NCI-H524 (cell line): Measurements from ENCODE around the gene MAOA.

Source experiments
- DNase-seq, 2 experiments: peaks; one replicate each; lab custom pipeline; 2025; lab: John Stamatoyannopoulos, UW

MAOA gene

DNA sequence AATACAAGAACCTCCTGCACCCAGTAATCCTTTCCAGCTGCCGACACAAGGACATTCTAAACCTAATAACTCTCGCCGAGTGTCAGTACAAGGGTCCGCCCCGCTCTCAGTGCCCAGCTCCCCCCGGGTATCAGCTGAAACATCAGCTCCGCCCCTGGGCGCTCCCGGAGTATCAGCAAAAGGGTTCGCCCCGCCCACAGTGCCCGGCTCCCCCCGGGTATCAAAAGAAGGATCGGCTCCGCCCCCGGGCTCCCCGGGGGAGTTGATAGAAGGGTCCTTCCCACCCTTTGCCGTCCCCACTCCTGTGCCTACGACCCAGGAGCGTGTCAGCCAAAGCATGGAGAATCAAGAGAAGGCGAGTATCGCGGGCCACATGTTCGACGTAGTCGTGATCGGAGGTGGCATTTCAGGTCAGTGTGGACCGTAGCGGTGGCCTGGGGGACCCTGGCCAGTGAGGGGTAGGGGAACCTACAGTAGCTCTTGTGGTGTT, at the start of gene MAOA:
Gene MAOA, plus strand, starts transcription at position 295 of the 490 bp plus-strand sequence. Its CDS starts 43 bp downstream, at position 338.
- peak; percentile 38 to 74 for DNase-seq

DNA sequence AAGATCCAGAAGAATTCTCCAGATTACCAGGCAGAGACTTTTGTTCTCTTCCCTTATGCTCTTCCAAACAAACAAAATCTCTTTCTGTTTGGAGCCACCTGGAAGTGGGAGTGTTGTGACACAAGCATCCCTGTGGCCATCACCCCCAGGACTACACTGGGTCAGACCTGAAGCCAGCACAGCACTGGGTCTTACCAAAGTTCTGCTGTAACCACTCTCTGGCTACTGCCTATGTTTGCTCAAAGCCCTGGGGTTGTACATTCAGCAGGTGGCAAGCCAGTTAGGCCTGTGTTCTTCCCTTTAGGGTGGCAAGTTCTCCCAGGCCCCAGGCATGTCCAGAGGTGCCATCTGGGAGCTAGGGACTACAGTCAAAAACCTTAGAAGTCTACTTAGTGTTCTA, 43.7 kb upstream of the MAOA start:
- no peak for DNase-seq

DNA sequence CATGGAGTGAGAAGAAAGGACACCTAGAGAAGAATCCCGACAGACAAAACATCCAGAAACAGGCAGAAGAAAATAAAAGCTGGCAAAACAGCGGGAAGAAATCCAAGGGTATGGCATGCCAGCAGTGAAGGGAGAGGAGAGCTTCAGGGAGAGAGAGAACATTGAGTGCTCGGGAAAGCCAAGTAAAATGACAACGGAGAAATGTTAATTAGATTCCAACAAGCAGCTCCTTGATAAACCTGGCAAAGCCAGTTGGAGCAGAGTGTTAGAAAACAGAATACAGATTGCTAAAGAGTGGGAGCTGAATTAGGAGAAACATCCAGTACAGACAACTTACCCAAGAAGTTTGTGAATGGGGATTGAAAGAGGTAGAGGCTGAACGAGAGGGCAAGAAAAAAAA, 40.4 kb upstream of the MAOA start:
- DNase-seq: no peak

DNA sequence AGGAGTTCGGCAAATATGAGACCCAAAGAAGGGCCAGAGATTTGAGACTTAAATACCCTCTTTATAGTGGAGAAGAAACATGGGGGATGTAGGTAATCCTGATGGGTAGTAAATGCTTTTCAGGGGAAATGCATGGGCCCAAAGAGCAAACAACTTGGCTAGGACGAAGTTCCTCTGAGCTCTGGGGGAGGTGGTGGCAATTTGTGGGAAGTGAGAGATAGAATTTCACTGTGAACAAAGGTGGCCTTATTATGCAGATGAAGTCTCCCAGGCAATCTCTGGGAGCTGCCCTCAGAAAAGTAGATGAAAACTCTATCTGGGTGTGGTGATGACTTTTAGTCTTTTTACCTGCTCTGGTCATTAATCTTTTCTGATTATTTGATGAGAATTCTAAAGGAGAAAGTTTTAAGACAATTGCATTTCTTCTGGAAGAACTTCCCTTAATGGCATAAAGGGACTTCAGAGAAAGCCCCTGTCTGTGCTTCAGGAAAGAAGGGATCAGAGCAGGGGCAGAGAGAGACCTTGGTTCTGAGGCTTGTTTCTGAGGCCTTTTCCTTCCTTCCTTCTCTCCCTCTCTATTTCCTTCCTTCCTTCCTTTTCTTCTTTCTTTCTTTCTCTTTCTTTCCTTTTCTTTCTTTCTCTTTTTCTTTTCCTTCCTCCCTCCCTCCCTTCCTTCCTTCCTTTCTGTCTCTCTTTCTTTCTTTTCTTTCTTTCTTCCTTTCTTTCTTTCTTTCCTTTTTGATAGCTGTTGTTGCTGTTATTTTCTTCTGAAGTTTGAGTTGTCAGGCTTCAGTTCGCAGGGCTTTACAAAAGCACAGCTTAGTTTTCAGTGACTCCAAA, 37.5 kb upstream of the MAOA start:
- no peak for DNase-seq

DNA sequence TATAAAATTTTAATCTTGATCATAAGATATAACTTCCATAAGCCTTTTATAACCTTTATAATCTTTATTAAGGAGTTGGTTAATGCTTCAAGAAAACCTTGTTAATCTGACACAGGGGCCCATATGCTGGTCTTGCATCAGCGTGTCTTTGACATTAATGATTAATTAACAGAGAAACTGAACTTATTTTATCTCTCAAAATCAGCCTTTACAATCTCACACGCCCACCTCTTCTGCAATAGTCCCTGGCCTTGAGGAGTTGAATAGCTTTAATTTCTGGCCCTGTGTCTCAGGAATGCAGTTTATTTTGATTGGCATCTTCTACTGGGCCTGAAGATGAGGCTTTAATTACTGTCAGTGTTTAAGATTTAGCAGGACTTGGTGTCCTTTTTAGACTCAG, 36.2 kb upstream of the MAOA start:
- DNase-seq: peak; percentile 28 to 55

- no peak for DNase-seq
Measured at GRCh38 chrX:43627147-43627546, 29.0 kb upstream of the MAOA start.

GRCh38 chrX:43627669-43628068, 28.4 kb upstream of the MAOA start:
- DNase-seq: no peak

GRCh38 chrX:43629229-43629628, 26.9 kb upstream of the MAOA start:
- DNase-seq: no peak

- DNase-seq: no peak
Measured at GRCh38 chrX:43631841-43632240, 24.3 kb upstream of the MAOA start.

GRCh38 chrX:43633081-43633480, 23.0 kb upstream of the MAOA start:
- DNase-seq: no peak

- DNase-seq: no peak
Measured at GRCh38 chrX:43633757-43634156, 22.3 kb upstream of the MAOA start.

DNA sequence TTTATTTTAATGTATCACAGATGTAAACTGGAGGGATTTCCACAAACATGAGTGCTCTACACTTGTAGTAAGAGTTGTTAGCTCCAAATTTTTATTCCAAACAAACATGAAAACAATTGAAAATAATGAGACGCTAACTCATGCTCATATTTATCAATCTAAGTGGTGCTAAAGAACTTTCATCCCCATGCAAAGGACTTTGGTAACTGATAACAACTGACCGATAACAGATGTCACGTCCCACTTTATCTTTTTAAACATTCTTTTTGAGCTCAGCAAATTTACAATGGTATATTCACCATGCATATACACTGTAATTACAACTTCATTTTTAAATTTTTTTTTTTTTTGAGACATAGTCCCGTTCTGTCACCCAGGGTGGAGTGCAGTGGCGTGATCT, 15.6 kb upstream of the MAOA start:
- no peak for DNase-seq

- no peak for DNase-seq
Measured at GRCh38 chrX:43641691-43642090, 14.4 kb upstream of the MAOA start.

DNA sequence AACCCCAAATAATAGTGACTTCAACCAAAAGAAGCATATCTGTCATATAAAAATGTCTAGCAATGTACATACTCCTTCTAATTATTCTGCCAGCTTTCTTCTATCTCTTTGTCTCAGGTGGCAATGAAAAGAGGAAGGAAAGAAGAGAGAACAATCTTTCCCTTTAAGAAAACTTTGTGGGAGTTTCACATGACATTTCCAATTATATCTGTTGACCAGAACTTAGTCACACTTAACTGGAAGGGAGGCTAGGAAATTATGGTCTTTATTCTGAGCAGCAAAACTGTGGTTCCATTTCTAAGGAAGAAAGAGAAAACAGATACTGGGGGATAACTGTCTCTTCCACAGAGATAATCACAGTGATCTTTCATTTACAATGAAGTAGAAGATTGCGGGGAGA, 12.9 kb upstream of the MAOA start:
- DNase-seq: no peak

DNA sequence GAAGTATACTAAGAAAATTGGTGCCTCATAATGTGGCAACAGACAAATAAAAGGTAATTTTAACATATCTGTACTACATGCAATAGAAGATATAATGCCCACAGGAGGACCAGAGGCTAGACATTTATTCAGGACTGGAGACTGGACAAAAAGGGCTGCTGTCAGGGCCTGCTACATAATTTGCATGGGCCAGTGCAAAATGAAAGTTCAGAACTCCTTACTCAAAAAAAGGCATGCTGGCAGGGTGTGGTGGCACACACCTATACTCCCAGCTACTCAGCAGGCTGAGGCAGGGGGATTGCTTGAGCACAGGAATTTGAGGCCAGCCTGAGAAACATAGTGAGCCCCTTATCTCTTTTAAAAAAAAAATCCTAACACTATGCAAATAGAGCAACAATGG, 12.4 kb upstream of the MAOA start:
- no peak for DNase-seq

GRCh38 chrX:43644124-43644701, 11.9 kb upstream of the MAOA start:
- DNase-seq: no peak

DNA sequence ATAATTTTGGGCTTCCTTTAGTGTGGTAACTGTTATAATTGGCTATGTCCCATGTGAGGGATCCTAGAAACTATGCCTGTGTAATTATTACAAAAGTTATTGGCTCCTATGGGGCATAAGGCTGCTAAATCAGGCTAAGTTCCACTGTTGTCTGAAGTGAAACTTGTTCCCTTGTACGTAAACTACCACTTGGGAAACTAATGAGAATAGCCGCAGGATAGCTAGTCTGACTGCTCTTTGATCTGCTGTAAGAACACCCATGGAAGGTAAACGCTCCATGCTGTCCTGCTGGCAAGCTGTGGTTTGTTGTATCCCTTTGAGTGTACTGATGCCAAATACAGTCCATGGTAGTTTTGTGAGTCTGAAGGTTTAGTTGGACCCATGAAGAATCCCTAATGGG, 9.3 kb upstream of the MAOA start:
- no peak for DNase-seq

GRCh38 chrX:43654431-43655150, 1.5 kb upstream of the MAOA start:
- peak; percentile 80 to 95 for DNase-seq

GRCh38 chrX:43655151-43656004, 721 bp upstream of the MAOA start:
- DNase-seq: peak; percentile 5 to 49

- no peak for DNase-seq
Measured at GRCh38 chrX:43657671-43658070, 1.6 kb downstream of the MAOA start.

DNA sequence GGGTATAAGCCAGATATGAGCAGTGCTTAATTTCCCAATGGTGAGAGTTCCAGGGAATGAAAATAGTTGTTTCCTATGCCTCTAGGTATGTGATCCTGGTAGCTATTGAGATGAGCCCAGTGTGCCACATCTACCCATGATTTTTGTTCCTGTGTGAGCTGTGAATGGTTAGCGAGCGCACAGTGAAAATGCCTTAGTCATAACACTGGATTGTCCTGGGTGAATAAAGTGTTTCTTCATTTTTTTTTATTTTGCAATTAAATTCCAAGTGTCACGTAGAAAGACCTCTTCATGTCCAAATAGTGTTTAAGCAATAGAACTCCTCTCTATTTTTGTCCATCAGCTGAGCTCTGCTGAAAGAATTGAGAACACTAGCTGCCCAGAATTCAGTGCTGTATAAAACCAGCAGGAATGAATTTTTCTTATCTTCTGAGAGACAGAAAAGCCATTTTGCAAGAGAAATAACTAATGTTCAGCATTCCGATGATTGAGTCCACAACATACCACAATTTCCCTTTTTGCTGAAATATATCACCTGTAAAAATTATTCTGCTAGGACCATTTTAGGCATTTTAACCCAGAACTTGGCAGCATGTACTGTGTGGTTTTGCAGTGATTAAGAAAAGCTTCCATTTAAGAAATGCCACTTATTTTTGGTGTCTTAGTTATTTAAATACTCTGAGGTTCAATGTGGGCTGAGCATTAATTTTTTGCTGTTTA, 5.6 kb downstream of the MAOA start:
- peak in 1 of 2 experiments; percentile 4 for DNase-seq
